MCF 10A (cell line): ENCODE results near the gene HDAC7. TPM values are rescaled to one million over a fixed set of nuclear protein-coding genes. Genes with fewer than 3 reads are reported as not detected.

Experiments used
- BruUV-seq: library from RNA; stranded (reverse); fragments of 400-500 nt; replicated peaks from 2 replicates; lab custom pipeline; 2021; lab: Mats Ljungman, UMichigan
- CTCF ChIA-PET: fragments of 300-600 bp; sonication (Branson Sonifier 250); formaldehyde crosslinking; extraction: SDS; loops from one replicate; lab custom pipeline; 2021; ENCODE audit warnings: antibody characterized with exemption, inconsistent platforms; lab: Yijun Ruan, JAX
- POLR2A ChIA-PET: fragments of 300-600, 350-650 bp; sonication (Branson Sonifier 250); formaldehyde crosslinking; extraction: SDS; loops from one replicate; lab custom pipeline; 2020; ENCODE audit warnings: antibody characterized with exemption, inconsistent platforms; lab: Yijun Ruan, JAX
- DNase-seq: peaks from one replicate; pipeline ENCODE4 v3.0.0-alpha.2; 2018; ENCODE audit not compliant: unreplicated experiment
- H3K27ac Mint-ChIP-seq: one replicate; pipeline ENCODE4 v1.8.0; 2022; ENCODE audit warnings: mild to moderate bottlenecking, low read depth, mixed read lengths; ENCODE audit not compliant: unreplicated experiment
- H3K27me3 Mint-ChIP-seq: one replicate; pipeline ENCODE4 v1.8.0; 2022; ENCODE audit warnings: mixed read lengths; ENCODE audit not compliant: insufficient read depth, unreplicated experiment
- H3K36me3 Mint-ChIP-seq: one replicate; pipeline ENCODE4 v1.8.0; 2022; ENCODE audit warnings: mild to moderate bottlenecking, moderate library complexity, mixed read lengths; ENCODE audit not compliant: insufficient read depth, unreplicated experiment
- H3K4me1 Mint-ChIP-seq: one replicate; pipeline ENCODE4 v1.8.0; 2022; ENCODE audit warnings: mixed read lengths; ENCODE audit not compliant: insufficient read depth, unreplicated experiment
- H3K4me3 Mint-ChIP-seq: one replicate; pipeline ENCODE4 v1.8.0; 2022; ENCODE audit warnings: mild to moderate bottlenecking, moderate library complexity, mixed read lengths; ENCODE audit not compliant: unreplicated experiment
- H3K9me3 Mint-ChIP-seq: one replicate; pipeline ENCODE4 v1.8.0; 2022; ENCODE audit warnings: mixed read lengths; ENCODE audit not compliant: unreplicated experiment
- intact Hi-C: fragments of 100-400 bp; cut with micrococcal nuclease; formaldehyde crosslinking; loops from 2 replicates; pipeline ENCODE4 v1.14.1; 2022
- total RNA-seq: library from RNA; stranded (reverse); gene quantifications from 2 replicates; pipeline ENCODE4 v1.2.3, GENCODE V29; 2022
- TF ChIP-seq, protein P1 (sequence below): fragments of 200-600 bp; IDR thresholded peaks from one replicate; pipeline ENCODE4 v1.8.0; 2022; ENCODE audit warnings: antibody characterized with exemption, mild to moderate bottlenecking; ENCODE audit not compliant: unreplicated experiment

The HDAC7 gene
- total RNA-seq, 1 experiment from 2014 or later = 80.1 TPM

DNA sequence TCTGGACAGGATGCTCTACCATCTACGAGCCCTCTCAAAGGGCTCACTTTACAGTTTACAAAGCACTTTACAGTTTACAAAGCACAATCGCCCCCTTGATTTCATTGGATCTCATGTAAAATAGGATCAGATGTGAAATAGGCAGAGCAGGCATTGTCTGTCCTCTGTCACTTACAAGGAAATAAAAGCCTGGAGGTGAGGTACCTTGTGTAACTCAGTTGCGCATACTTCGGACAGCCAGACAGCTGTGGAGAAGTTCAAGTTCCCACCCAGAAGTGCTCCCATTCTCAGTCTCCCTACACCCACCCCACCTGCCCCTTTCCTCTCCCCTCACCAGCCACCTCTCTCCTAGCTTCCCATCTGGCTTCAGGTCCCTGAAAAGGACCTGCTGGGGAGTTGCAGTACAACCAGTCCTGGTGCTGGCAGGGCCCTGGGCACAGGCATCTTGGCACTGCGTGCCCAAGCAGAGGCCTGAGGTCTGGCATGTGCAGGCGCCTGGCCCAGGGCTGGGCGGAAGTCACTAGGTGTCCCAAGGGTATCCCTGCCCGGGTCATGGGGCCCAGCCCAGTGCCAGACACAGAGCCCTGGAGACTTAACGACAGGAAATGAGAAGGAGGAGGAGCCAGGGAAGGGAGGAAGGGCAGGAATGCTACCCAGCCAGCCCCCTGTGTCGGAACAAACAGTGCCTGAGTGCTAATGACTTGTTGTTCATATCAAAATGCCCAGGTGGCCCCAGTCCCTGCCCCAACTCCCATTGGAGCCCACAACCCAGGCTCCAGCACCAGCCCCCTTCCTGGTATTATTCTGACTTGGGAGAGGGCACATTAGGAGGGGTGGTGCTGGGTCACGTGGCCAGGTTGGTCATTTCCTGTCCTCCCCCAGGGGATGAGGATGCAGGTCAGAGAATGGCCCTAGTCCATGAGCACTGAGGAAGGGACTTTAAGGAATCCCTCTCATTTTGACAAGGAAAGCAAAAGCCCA lies 66.4 kb downstream of the HDAC7 start:
- DNase-seq = peak; percentile 76
- BruUV-seq = TSS peak; percentile 50
- intact Hi-C loops = no loop called here
- TF ChIP-seq, protein P1, sequence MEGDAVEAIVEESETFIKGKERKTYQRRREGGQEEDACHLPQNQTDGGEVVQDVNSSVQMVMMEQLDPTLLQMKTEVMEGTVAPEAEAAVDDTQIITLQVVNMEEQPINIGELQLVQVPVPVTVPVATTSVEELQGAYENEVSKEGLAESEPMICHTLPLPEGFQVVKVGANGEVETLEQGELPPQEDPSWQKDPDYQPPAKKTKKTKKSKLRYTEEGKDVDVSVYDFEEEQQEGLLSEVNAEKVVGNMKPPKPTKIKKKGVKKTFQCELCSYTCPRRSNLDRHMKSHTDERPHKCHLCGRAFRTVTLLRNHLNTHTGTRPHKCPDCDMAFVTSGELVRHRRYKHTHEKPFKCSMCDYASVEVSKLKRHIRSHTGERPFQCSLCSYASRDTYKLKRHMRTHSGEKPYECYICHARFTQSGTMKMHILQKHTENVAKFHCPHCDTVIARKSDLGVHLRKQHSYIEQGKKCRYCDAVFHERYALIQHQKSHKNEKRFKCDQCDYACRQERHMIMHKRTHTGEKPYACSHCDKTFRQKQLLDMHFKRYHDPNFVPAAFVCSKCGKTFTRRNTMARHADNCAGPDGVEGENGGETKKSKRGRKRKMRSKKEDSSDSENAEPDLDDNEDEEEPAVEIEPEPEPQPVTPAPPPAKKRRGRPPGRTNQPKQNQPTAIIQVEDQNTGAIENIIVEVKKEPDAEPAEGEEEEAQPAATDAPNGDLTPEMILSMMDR = no peak
- ChIA-PET POLR2A (interaction anchor here (0.6 to 4.6 kb wide), 10 partner anchors 10 to 1097 kb away, joined by 3 to 22 read pairs (median 4); partner anchors contain the start of gene SLC48A1), CTCF (interaction anchor here (0.6 to 14.4 kb wide), 7 partner anchors 10 to 86 kb away, joined by 3 to 262 read pairs (median 5); partner anchors contain the start of gene SLC48A1)
- Mint-ChIP-seq H3K27me3 (no peaks in the 10 kb centered on the region), H3K36me3 (peaks cover 6% of the 10 kb centered on the region), H3K27ac (peak overlapping the region; percentile 89), H3K4me1 (peaks cover 32% of the 10 kb centered on the region), H3K9me3 (no peaks in the 10 kb centered on the region), H3K4me3 (peak overlapping the region; percentile 35)

DNA sequence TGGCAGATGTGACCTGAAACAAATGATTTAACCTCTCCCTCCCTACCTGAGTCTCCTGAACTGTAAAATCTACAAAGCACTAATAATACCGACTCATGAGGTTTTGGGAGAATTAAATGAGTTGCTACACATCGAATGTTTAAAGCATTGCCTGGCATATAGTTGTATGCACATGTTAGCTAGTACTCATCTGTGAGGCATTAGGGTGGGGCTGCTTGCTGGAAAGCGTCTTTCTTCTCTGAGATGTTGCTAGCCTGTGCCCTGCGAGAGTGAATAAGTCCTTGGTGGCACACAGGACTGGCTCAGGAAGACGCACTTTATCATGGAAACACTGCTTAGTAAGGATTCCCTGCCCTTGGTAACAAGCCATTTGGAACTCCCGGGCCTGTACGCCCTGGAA lies 67.2 kb downstream of the HDAC7 start:
- intact Hi-C loops = no loop called here
- TF ChIP-seq, protein P1 = no peak
- no TSS peak for BruUV-seq

GRCh38 chr12:47752121-47752520 lies 67.6 kb downstream of the HDAC7 start:
- H3K36me3 Mint-ChIP-seq = peaks cover 6% of the 10 kb centered on the region
- POLR2A ChIA-PET = interaction anchor here (1.1 to 4.6 kb wide), 5 partner anchors 11 to 69 kb away, joined by 3 to 19 read pairs (median 12); partner anchors contain the start of gene SLC48A1
- intact Hi-C loops = no loop called here
- TF ChIP-seq, protein P1 = no peak
- no TSS peak for BruUV-seq
- H3K9me3 Mint-ChIP-seq = no peaks in the 10 kb centered on the region
- CTCF ChIA-PET = interaction anchor here (0.6 to 14.4 kb wide), 8 partner anchors 10 to 345 kb away, joined by 3 to 262 read pairs (median 4); partner anchors contain the start of gene SLC48A1
- H3K27me3 Mint-ChIP-seq = no peaks in the 10 kb centered on the region
- H3K4me1 Mint-ChIP-seq = peaks cover 32% of the 10 kb centered on the region
- no peak for DNase-seq
- no peak overlapping the region for H3K4me3 Mint-ChIP-seq
- peak overlapping the region; percentile 89 for H3K27ac Mint-ChIP-seq

More for the DNA sequence above, 67.2 kb downstream of the HDAC7 start:
- ChIA-PET POLR2A (interaction anchor here (1.1 to 4.6 kb wide), 5 partner anchors 11 to 68 kb away, joined by 3 to 19 read pairs (median 12); partner anchors contain the start of gene SLC48A1), CTCF (interaction anchor here (0.7 to 14.4 kb wide), 5 partner anchors 10 to 89 kb away, joined by 3 to 262 read pairs (median 4); partner anchors contain the start of gene SLC48A1)
- Mint-ChIP-seq H3K4me3 (peak overlapping the region; percentile 35), H3K4me1 (peaks cover 32% of the 10 kb centered on the region), H3K9me3 (no peaks in the 10 kb centered on the region), H3K36me3 (peaks cover 6% of the 10 kb centered on the region), H3K27ac (peak overlapping the region; percentile 89), H3K27me3 (no peaks in the 10 kb centered on the region)
- peak; percentile 73 for DNase-seq
